ENCODE data around the gene ZCCHC24. TPM values are rescaled to one million over a fixed set of nuclear protein-coding genes. Genes with fewer than 3 reads are reported as not detected.

Gene ZCCHC24
- total RNA-seq, 1 experiment from 2014 or later: 3.3 TPM

GRCh38 chr10:79477456-79477855, 32.0 kb upstream of the ZCCHC24 start:
- in situ Hi-C loops (cut with HindIII; ENCODE audit: low pct_unique_long_range_greater_than_20kb, low sequenced_read_pairs): loop anchor here (25.0 kb wide), 1 partner anchor 115 kb away; no protein-coding TSS in a partner anchor
- DNase-seq (ENCODE audit: low read depth, low spot score): no peak

- DNase-seq (ENCODE audit: low read depth, low spot score): no peak
- in situ Hi-C loops (cut with HindIII; ENCODE audit: low pct_unique_long_range_greater_than_20kb, low sequenced_read_pairs): loop anchor here (25.0 kb wide), 1 partner anchor 114 kb away; no protein-coding TSS in a partner anchor
These were observed 31.2 kb upstream of the ZCCHC24 start for GRCh38 chr10:79476645-79477044.

GRCh38 chr10:79475877-79476276, 30.5 kb upstream of the ZCCHC24 start:
- DNase-seq (ENCODE audit: low read depth, low spot score): no peak
- in situ Hi-C loops (cut with HindIII; ENCODE audit: low pct_unique_long_range_greater_than_20kb, low sequenced_read_pairs): loop anchor here (25.0 kb wide), 1 partner anchor 114 kb away; no protein-coding TSS in a partner anchor

GRCh38 chr10:79475119-79475653, 29.8 kb upstream of the ZCCHC24 start:
- in situ Hi-C loops (cut with HindIII; ENCODE audit: low pct_unique_long_range_greater_than_20kb, low sequenced_read_pairs): loop anchor here (25.0 kb wide), 1 partner anchor 113 kb away; no protein-coding TSS in a partner anchor
- no peak for DNase-seq (ENCODE audit: low read depth, low spot score)

- no peak for DNase-seq (ENCODE audit: low read depth, low spot score)
- in situ Hi-C loops (cut with HindIII; ENCODE audit: low pct_unique_long_range_greater_than_20kb, low sequenced_read_pairs): no loop called here
These were observed 28.2 kb upstream of the ZCCHC24 start for GRCh38 chr10:79473496-79474095.

GRCh38 chr10:79472951-79473350, 27.5 kb upstream of the ZCCHC24 start:
- DNase-seq (ENCODE audit: low read depth, low spot score): no peak
- in situ Hi-C loops (cut with HindIII; ENCODE audit: low pct_unique_long_range_greater_than_20kb, low sequenced_read_pairs): no loop called here

- in situ Hi-C loops (cut with HindIII; ENCODE audit: low pct_unique_long_range_greater_than_20kb, low sequenced_read_pairs): no loop called here
- DNase-seq (ENCODE audit: low read depth, low spot score): no peak
These were observed 27.0 kb upstream of the ZCCHC24 start for GRCh38 chr10:79472449-79472848.

- no peak for DNase-seq (ENCODE audit: low read depth, low spot score)
- in situ Hi-C loops (cut with HindIII; ENCODE audit: low pct_unique_long_range_greater_than_20kb, low sequenced_read_pairs): no loop called here
These were observed 26.4 kb upstream of the ZCCHC24 start for GRCh38 chr10:79471776-79472175.

- in situ Hi-C loops (cut with HindIII; ENCODE audit: low pct_unique_long_range_greater_than_20kb, low sequenced_read_pairs): no loop called here
- no peak for DNase-seq (ENCODE audit: low read depth, low spot score)
These were observed 24.7 kb upstream of the ZCCHC24 start for GRCh38 chr10:79470096-79470495.

GRCh38 chr10:79468841-79469585, 23.6 kb upstream of the ZCCHC24 start:
- in situ Hi-C loops (cut with HindIII; ENCODE audit: low pct_unique_long_range_greater_than_20kb, low sequenced_read_pairs): no loop called here
- DNase-seq (ENCODE audit: low read depth, low spot score): no peak

GRCh38 chr10:79468015-79468560, 22.7 kb upstream of the ZCCHC24 start:
- no peak for DNase-seq (ENCODE audit: low read depth, low spot score)
- in situ Hi-C loops (cut with HindIII; ENCODE audit: low pct_unique_long_range_greater_than_20kb, low sequenced_read_pairs): no loop called here

GRCh38 chr10:79465341-79465740, 19.9 kb upstream of the ZCCHC24 start:
- in situ Hi-C loops (cut with HindIII; ENCODE audit: low pct_unique_long_range_greater_than_20kb, low sequenced_read_pairs): no loop called here
- no peak for DNase-seq (ENCODE audit: low read depth, low spot score)

GRCh38 chr10:79463578-79464496, 18.4 kb upstream of the ZCCHC24 start:
- in situ Hi-C loops (cut with HindIII; ENCODE audit: low pct_unique_long_range_greater_than_20kb, low sequenced_read_pairs): no loop called here

GRCh38 chr10:79460687-79461086, 15.3 kb upstream of the ZCCHC24 start:
- in situ Hi-C loops (cut with HindIII; ENCODE audit: low pct_unique_long_range_greater_than_20kb, low sequenced_read_pairs): no loop called here
- DNase-seq (ENCODE audit: low read depth, low spot score): no peak

More at GRCh38 chr10:79463578-79464496, 18.4 kb upstream of the ZCCHC24 start:
- DNase-seq (ENCODE audit: low read depth, low spot score): peak; percentile 17

- DNase-seq (ENCODE audit: low read depth, low spot score): no peak
- in situ Hi-C loops (cut with HindIII; ENCODE audit: low pct_unique_long_range_greater_than_20kb, low sequenced_read_pairs): no loop called here
These were observed 13.8 kb upstream of the ZCCHC24 start for GRCh38 chr10:79459243-79459642.

GRCh38 chr10:79458483-79458882, 13.1 kb upstream of the ZCCHC24 start:
- no peak for DNase-seq (ENCODE audit: low read depth, low spot score)
- in situ Hi-C loops (cut with HindIII; ENCODE audit: low pct_unique_long_range_greater_than_20kb, low sequenced_read_pairs): no loop called here

GRCh38 chr10:79457256-79457785, 11.9 kb upstream of the ZCCHC24 start:
- no peak for DNase-seq (ENCODE audit: low read depth, low spot score)
- in situ Hi-C loops (cut with HindIII; ENCODE audit: low pct_unique_long_range_greater_than_20kb, low sequenced_read_pairs): no loop called here
